Fibroblast of lung (primary cell): Measurements from ENCODE around the gene VSTM5. TPM values are rescaled to one million over a fixed set of nuclear protein-coding genes. Genes with fewer than 3 reads are reported as not detected.

Source experiments
- DNase-seq, 2 donors: peaks; one replicate each; pipeline versions ENCODE4 v3.0.0 to v3.0.0-alpha.2; 2010; ENCODE audit warnings: low read depth in 2 of 2
- H2AFZ ChIP-seq: 2 replicates; pipeline ENCODE4 v1.5.1; 2012; ENCODE audit warnings: low read length, control low read depth, inconsistent platforms
- H3K27ac ChIP-seq: 2 replicates; pipeline ENCODE4 v1.5.1; 2011; ENCODE audit warnings: low read length, control low read depth; ENCODE audit not compliant: insufficient read depth
- H3K27me3 ChIP-seq: 2 replicates; pipeline ENCODE4 v1.5.1; 2011; ENCODE audit warnings: mild to moderate bottlenecking, low read length; ENCODE audit not compliant: control insufficient read depth, insufficient read depth
- H3K36me3 ChIP-seq: 2 replicates; pipeline ENCODE4 v1.5.1; 2011; ENCODE audit warnings: low read length; ENCODE audit not compliant: control insufficient read depth, insufficient read depth
- H3K4me1 ChIP-seq: 2 replicates; pipeline ENCODE4 v1.5.1; 2011; ENCODE audit warnings: low read length; ENCODE audit not compliant: control insufficient read depth, insufficient read depth; ENCODE audit errors: extremely low read depth
- H3K4me2 ChIP-seq: 2 replicates; pipeline ENCODE4 v1.5.1; 2011; ENCODE audit warnings: low read length, control low read depth; ENCODE audit not compliant: insufficient read depth; ENCODE audit errors: extremely low read depth
- H3K4me3 ChIP-seq, 4 experiments: fragments of 200-600 bp in 1 of 4; sonication (generic) in 1 of 4; replicated peaks in 1 of 4; 2 replicates each; pipeline ENCODE4 v1.5.1; 2011 to 2016; ENCODE audit warnings: low read length in 4 of 4, low read depth in 3 of 4, mild to moderate bottlenecking in 3 of 4, control low read depth in 2 of 4, inconsistent platforms in 1 of 4, mixed read lengths in 1 of 4; ENCODE audit not compliant: insufficient read depth in 1 of 4; ENCODE audit errors: control extremely low read depth in 1 of 4
- H3K79me2 ChIP-seq: 2 replicates; pipeline ENCODE4 v1.5.1; 2012; ENCODE audit warnings: mild to moderate bottlenecking, low read length, inconsistent platforms; ENCODE audit not compliant: control insufficient read depth, insufficient read depth
- H3K9ac ChIP-seq: 2 replicates; pipeline ENCODE4 v1.5.1; 2011; ENCODE audit warnings: mild to moderate bottlenecking, low read length, control low read depth; ENCODE audit not compliant: insufficient read depth
- H3K9me3 ChIP-seq: 2 replicates; pipeline ENCODE4 v1.5.1; 2012; ENCODE audit warnings: low read depth, low read length; ENCODE audit not compliant: control insufficient read depth, insufficient read depth
- H4K20me1 ChIP-seq: 2 replicates; pipeline ENCODE4 v1.5.1; 2011; ENCODE audit warnings: low read length; ENCODE audit not compliant: control insufficient read depth, insufficient read depth; ENCODE audit errors: extremely low read depth
- EZH2 ChIP-seq: IDR thresholded peaks from 2 replicates; pipeline ENCODE4 v1.5.1; 2012; ENCODE audit warnings: low read length, control low read depth, mild to moderate bottlenecking; ENCODE audit errors: missing control alignments
- polyA plus RNA-seq, 2 donors: library from polyadenylated mRNA; depleted of rRNA in 1 of 2; stranded (reverse) in 1 of 2; unstranded in 1 of 2; fragments of >200 nt; gene quantifications; 2 replicates each; pipeline ENCODE4 v1.2.1, GENCODE V29; 2011 to 2012; ENCODE audit warnings: missing spikeins in 1 of 2
- total RNA-seq: library from RNA; depleted of rRNA; stranded (reverse); fragments of >200 nt; gene quantifications from 2 replicates; pipeline ENCODE4 v1.2.1, GENCODE V29; 2014
- TF ChIP-seq, protein P1 (sequence below), 2 donors: IDR thresholded peaks in 1 of 2; conservative IDR thresholded peaks in 1 of 2; 1 replicate in 1 of 2; 2 replicates in 1 of 2; pipeline ENCODE4 v1.5.1; 2011 to 2012; ENCODE audit warnings: low read length in 2 of 2, control low read depth in 1 of 2, inconsistent platforms in 1 of 2, low read depth in 1 of 2, mild to moderate bottlenecking in 1 of 2

The VSTM5 gene
- total and polyA plus RNA-seq, 2 donors (not counting 1 experiment from before 2014, with no cell fraction given), result 0.50 to 1.4 TPM

DNA sequence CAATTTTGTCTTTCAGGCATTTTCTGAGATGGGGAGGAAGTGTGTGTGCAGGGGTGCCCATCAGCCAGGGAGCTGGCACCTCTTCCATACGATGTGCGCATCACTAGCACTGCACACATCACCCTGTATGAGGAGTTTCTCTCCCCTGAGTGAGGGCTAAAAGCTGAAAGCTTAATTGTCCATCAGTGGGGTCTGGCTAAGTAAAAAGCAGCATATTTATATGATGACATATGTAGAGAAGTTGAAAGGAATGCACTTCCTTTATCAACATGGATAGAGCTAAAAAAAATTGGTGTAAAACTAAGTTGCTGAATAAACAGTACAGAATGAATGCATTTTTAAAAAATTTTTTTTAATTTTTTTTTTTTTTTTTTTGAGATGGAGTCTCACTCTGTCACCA, 4.0 kb downstream of the VSTM5 start:
- Histone ChIP-seq H3K4me2 (no peak overlapping the region), H3K4me3 (no peak overlapping the region), H3K27ac (no peak overlapping the region), H3K79me2 (no peaks in the 10 kb centered on the region), H4K20me1 (no peaks in the 10 kb centered on the region), H3K9me3 (no peaks in the 10 kb centered on the region), H3K9ac (no peak overlapping the region), H3K27me3 (no peaks in the 10 kb centered on the region), H2AFZ (no peak overlapping the region), H3K36me3 (no peaks in the 10 kb centered on the region), H3K4me1 (peaks cover 2% of the 10 kb centered on the region)
- TF ChIP-seq, protein P1, sequence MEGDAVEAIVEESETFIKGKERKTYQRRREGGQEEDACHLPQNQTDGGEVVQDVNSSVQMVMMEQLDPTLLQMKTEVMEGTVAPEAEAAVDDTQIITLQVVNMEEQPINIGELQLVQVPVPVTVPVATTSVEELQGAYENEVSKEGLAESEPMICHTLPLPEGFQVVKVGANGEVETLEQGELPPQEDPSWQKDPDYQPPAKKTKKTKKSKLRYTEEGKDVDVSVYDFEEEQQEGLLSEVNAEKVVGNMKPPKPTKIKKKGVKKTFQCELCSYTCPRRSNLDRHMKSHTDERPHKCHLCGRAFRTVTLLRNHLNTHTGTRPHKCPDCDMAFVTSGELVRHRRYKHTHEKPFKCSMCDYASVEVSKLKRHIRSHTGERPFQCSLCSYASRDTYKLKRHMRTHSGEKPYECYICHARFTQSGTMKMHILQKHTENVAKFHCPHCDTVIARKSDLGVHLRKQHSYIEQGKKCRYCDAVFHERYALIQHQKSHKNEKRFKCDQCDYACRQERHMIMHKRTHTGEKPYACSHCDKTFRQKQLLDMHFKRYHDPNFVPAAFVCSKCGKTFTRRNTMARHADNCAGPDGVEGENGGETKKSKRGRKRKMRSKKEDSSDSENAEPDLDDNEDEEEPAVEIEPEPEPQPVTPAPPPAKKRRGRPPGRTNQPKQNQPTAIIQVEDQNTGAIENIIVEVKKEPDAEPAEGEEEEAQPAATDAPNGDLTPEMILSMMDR (conservative IDR thresholded peaks at IDR 0.05 in 1 of 2, IDR thresholded peaks at IDR 0.05 in 1 of 2; ENCODE audit: low read depth in 1 of 2, low read length in 2 of 2), result no peak
- TF ChIP-seq EZH2, result no peak
- DNase-seq, result peak; percentile 9 to 69

DNA sequence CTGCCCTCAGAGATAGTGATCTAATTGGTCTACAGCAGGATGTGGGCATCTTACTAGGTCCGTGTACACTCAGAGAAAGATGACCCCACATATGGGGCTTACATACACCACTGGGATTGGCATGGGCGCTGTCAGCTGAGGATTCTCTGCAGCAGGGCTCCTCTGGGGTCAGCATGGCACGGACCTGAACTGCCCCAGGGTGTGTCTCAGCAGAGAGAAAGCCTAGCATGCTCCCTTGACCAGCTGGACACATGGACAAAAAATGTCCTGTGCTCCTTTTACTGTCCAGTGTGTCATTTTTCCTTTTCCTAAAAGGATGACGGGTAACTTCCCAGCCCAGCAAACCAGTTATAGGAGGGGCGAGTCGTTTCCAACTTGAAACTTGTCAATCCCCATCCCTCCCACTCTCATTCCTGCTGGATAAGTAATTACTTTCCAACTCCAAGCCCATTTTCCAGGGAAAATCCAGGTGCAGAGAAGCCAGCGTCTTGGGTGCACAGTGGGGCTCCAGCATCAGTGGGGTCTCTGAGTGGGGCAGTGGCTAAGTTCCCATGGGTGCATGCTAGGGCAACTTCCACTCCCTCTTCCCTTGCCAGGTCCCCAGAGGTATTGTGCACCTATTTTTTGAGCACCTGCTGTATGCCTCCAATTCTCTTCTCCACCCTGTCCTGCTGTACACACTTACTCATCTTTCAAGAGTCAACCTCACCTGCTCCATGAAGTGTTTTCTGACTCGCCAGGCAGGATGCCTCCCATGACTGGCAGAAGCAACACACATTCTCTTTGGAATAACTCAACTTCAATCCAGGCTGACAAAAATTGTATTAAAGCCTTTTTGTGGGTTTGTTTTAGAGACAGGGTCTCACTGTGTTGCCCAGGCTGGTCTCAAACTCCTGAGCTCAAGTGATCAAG, 5.0 kb downstream of the VSTM5 start:
- Histone ChIP-seq H3K79me2 (no peaks in the 10 kb centered on the region), H4K20me1 (no peaks in the 10 kb centered on the region), H3K27me3 (no peaks in the 10 kb centered on the region), H3K9me3 (no peaks in the 10 kb centered on the region), H3K27ac (no peak overlapping the region), H3K9ac (no peak overlapping the region), H2AFZ (no peak overlapping the region), H3K4me3 (no peak overlapping the region), H3K4me2 (no peak overlapping the region), H3K4me1 (peaks cover 2% of the 10 kb centered on the region), H3K36me3 (no peaks in the 10 kb centered on the region)
- no peak for TF ChIP-seq EZH2
- TF ChIP-seq, protein P1 (conservative IDR thresholded peaks at IDR 0.05 in 1 of 2, IDR thresholded peaks at IDR 0.05 in 1 of 2; ENCODE audit: low read depth in 1 of 2, low read length in 2 of 2), result no peak
- DNase-seq, result peak in 1 of 2 donors; percentile 31

DNA sequence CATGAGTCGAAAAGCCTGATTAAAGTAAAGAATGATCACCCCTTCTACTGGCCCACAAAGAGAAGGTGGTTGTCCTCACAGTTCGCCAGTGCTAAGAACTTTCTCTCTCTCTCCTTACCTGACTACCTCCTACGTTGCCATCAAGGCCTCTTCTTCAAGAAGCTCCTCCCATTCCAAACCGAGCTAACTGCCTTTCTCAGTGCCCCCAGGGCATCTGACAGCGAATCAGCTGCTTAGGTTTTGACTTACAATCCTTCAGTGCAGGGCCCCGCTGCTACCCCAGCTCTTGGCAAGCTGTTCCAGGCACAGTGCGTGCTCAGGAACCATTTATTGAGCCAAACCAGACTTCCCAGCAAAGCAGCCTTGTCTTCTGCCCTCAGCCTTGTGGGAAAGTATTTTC, 5.8 kb downstream of the VSTM5 start:
- no peaks in the 10 kb centered on the region for H3K27me3 ChIP-seq

More for the DNA sequence above, 5.8 kb downstream of the VSTM5 start:
- TF ChIP-seq, protein P1 (conservative IDR thresholded peaks at IDR 0.05 in 1 of 2, IDR thresholded peaks at IDR 0.05 in 1 of 2; ENCODE audit: low read depth in 1 of 2, low read length in 2 of 2), result no peak
- TF ChIP-seq EZH2, result no peak
- no peak for DNase-seq
- Histone ChIP-seq H3K4me2 (no peak overlapping the region), H3K9ac (no peak overlapping the region), H3K27ac (no peak overlapping the region), H3K4me3 (no peak overlapping the region), H3K36me3 (no peaks in the 10 kb centered on the region), H3K4me1 (peaks cover 2% of the 10 kb centered on the region), H3K9me3 (no peaks in the 10 kb centered on the region), H3K79me2 (no peaks in the 10 kb centered on the region), H4K20me1 (no peaks in the 10 kb centered on the region), H2AFZ (no peak overlapping the region)
